ENCODE measurements around the gene LAMA4.

LAMA4 gene

GRCh38 chr6:112145080-112145573 is 109.2 kb downstream of the LAMA4 start:
- Histone ChIP-seq H3K4me2 (ENCODE audit: low read depth, low read length, poor library complexity, severe bottlenecking) (no peak overlapping the region), H2AFZ (ENCODE audit: low read depth, low read length, severe bottlenecking) (no peak overlapping the region), H3K4me3 (ENCODE audit: insufficient read depth, low read length, poor library complexity, severe bottlenecking) (no peak overlapping the region), H3K79me2 (ENCODE audit: insufficient read depth, low read length) (no peaks in the 10 kb centered on the region), H3K9ac (ENCODE audit: low read length) (no peak overlapping the region), H4K20me1 (ENCODE audit: low read depth, low read length) (no peaks in the 10 kb centered on the region), H3K9me3 (ENCODE audit: insufficient read depth, low read length) (no peaks in the 10 kb centered on the region), H3F3A (ENCODE audit: insufficient read depth) (no peaks in the 10 kb centered on the region), H3K27me3 (ENCODE audit: low read length) (no peaks in the 10 kb centered on the region), H3K36me3 (ENCODE audit: low read length) (no peaks in the 10 kb centered on the region), H3K9me2 (replicated peaks; ENCODE audit: insufficient read depth, low read length) (no peaks in the 10 kb centered on the region), H3K27ac (ENCODE audit: low read depth, low read length) (no peak overlapping the region)
- TF ChIP-seq EZH2phosphoT487 (conservative IDR thresholded peaks at IDR 0.05; ENCODE audit: low read length) (no peak), CTCF (IDR thresholded peaks at IDR 0.05; ENCODE audit: insufficient read depth, low read length, poor library complexity, severe bottlenecking) (no peak)

- no peak overlapping the region for H3K27ac ChIP-seq (ENCODE audit: low read depth, low read length)
- no peak overlapping the region for H3K4me2 ChIP-seq (ENCODE audit: low read depth, low read length, poor library complexity, severe bottlenecking)
- H2AFZ ChIP-seq (ENCODE audit: low read depth, low read length, severe bottlenecking), result no peak overlapping the region
Measured at GRCh38 chr6:112144145-112144926, 110.0 kb downstream of the LAMA4 start.

GRCh38 chr6:112141707-112142106 is 112.7 kb downstream of the LAMA4 start:
- no peaks in the 10 kb centered on the region for H3K9me3 ChIP-seq (ENCODE audit: insufficient read depth, low read length)
- no peaks in the 10 kb centered on the region for H3K36me3 ChIP-seq (ENCODE audit: low read length)
- H2AFZ ChIP-seq (ENCODE audit: low read depth, low read length, severe bottlenecking), result no peak overlapping the region
- no peak for TF ChIP-seq EZH2phosphoT487 (conservative IDR thresholded peaks at IDR 0.05; ENCODE audit: low read length)
- TF ChIP-seq CTCF (IDR thresholded peaks at IDR 0.05; ENCODE audit: insufficient read depth, low read length, poor library complexity, severe bottlenecking), result no peak
- H3K79me2 ChIP-seq (ENCODE audit: insufficient read depth, low read length), result no peaks in the 10 kb centered on the region
- no peaks in the 10 kb centered on the region for H4K20me1 ChIP-seq (ENCODE audit: low read depth, low read length)
- H3K27ac ChIP-seq (ENCODE audit: low read depth, low read length), result no peak overlapping the region
- H3K27me3 ChIP-seq (ENCODE audit: low read length), result no peaks in the 10 kb centered on the region
- no peaks in the 10 kb centered on the region for H3F3A ChIP-seq (ENCODE audit: insufficient read depth)
- H3K9ac ChIP-seq (ENCODE audit: low read length), result no peak overlapping the region
- H3K9me2 ChIP-seq (replicated peaks; ENCODE audit: insufficient read depth, low read length), result no peaks in the 10 kb centered on the region
- H3K4me3 ChIP-seq (ENCODE audit: insufficient read depth, low read length, poor library complexity, severe bottlenecking), result no peak overlapping the region
- no peak overlapping the region for H3K4me2 ChIP-seq (ENCODE audit: low read depth, low read length, poor library complexity, severe bottlenecking)

More at GRCh38 chr6:112144145-112144926, 110.0 kb downstream of the LAMA4 start:
- H3K36me3 ChIP-seq (ENCODE audit: low read length), result no peaks in the 10 kb centered on the region
- H3K79me2 ChIP-seq (ENCODE audit: insufficient read depth, low read length), result no peaks in the 10 kb centered on the region
- H3K9me3 ChIP-seq (ENCODE audit: insufficient read depth, low read length), result no peaks in the 10 kb centered on the region
- no peaks in the 10 kb centered on the region for H3K9me2 ChIP-seq (replicated peaks; ENCODE audit: insufficient read depth, low read length)
- H4K20me1 ChIP-seq (ENCODE audit: low read depth, low read length), result no peaks in the 10 kb centered on the region
- H3K4me3 ChIP-seq (ENCODE audit: insufficient read depth, low read length, poor library complexity, severe bottlenecking), result no peak overlapping the region
- no peaks in the 10 kb centered on the region for H3F3A ChIP-seq (ENCODE audit: insufficient read depth)
- no peak overlapping the region for H3K9ac ChIP-seq (ENCODE audit: low read length)
- no peaks in the 10 kb centered on the region for H3K27me3 ChIP-seq (ENCODE audit: low read length)
- TF ChIP-seq CTCF (IDR thresholded peaks at IDR 0.05; ENCODE audit: insufficient read depth, low read length, poor library complexity, severe bottlenecking) (no peak), EZH2phosphoT487 (conservative IDR thresholded peaks at IDR 0.05; ENCODE audit: low read length) (no peak)
